Stomach (tissue), 9 donors: Measurements from ENCODE around the gene PAQR5. TPM values are rescaled to one million over a fixed set of nuclear protein-coding genes. Genes with fewer than 3 reads are reported as not detected.
A peak's percentile ranks its signal among the peaks of the same experiment; 100 is the strongest.

ENCODE experiments used
- DNase-seq, 2 donors: peaks; one replicate each; pipeline versions ENCODE4 v3.0.0 to v3.0.0-alpha.2; 2013 to 2019
- H3K27ac ChIP-seq, 5 donors: fragments of 200-600 bp in 4 of 5; sonication (generic) in 4 of 5; one replicate each; pipeline ENCODE4 v1.5.1; 2013 to 2019; ENCODE audit warnings: mild to moderate bottlenecking in 1 of 5, moderate library complexity in 1 of 5
- H3K27me3 ChIP-seq, 3 donors: fragments of 200-600 bp; sonication (generic); one replicate each; pipeline ENCODE4 v1.5.1; 2017 to 2019; ENCODE audit warnings: mixed run types in 1 of 3
- H3K36me3 ChIP-seq, 4 donors: fragments of 200-600 bp; sonication (generic); 1 replicate in 3 of 4; 2 replicates in 1 of 4; pipeline ENCODE4 v1.5.1; 2016 to 2019
- H3K4me1 ChIP-seq, 4 donors: fragments of 200-600 bp; sonication (generic); one replicate each; pipeline ENCODE4 v1.5.1; 2016 to 2019
- H3K4me3 ChIP-seq, 4 donors: fragments of 200-600 bp; sonication (generic) in 3 of 4; one replicate each; pipeline ENCODE4 v1.5.1; 2016 to 2019; ENCODE audit warnings: mild to moderate bottlenecking in 1 of 4
- H3K9me3 ChIP-seq, 4 donors: fragments of 200-600 bp; sonication (generic); one replicate each; pipeline ENCODE4 v1.5.1; 2016 to 2019
- EP300 ChIP-seq: sonication (generic); formaldehyde crosslinking; IDR thresholded peaks from one replicate; pipeline ENCODE4 v1.6.1; 2017; ENCODE audit warnings: antibody characterized with exemption
- POLR2A ChIP-seq, 4 donors: fragments of 450-650 bp; IDR thresholded peaks; one replicate each; pipeline ENCODE4 v1.6.1; 2016; ENCODE audit warnings: antibody characterized with exemption in 4 of 4, control low read depth in 2 of 4, mild to moderate bottlenecking in 1 of 4, moderate library complexity in 1 of 4
- POLR2AphosphoS5 ChIP-seq, 3 donors: sonication (generic); formaldehyde crosslinking; IDR thresholded peaks; one replicate each; pipeline ENCODE4 v1.6.1; 2016; ENCODE audit warnings: antibody characterized with exemption in 3 of 3
- WGBS, 5 donors: extraction: QIAGEN DNeasy Blood & Tissue Kit in 3 of 5; methylation state at CpG; one replicate each; pipeline versions ENCODE4 v1.1.5 to v1.1.7; 2013 to 2018; 5-methylcytosine and 5-hydroxymethylcytosine counted together
- intact Hi-C: fragments of 100-400 bp; cut with DNase I; formaldehyde crosslinking; loops from one replicate; pipeline ENCODE4 v1.15.1; 2023; ENCODE audit warnings: low total_unique reads
- polyA plus RNA-seq, 3 donors: library from polyadenylated mRNA; stranded (reverse); fragments of 200-250 nt; gene quantifications; one replicate each; pipeline ENCODE4 v1.2.3, GENCODE V29; 2013
- total RNA-seq, 5 donors: library from RNA; depleted of rRNA; stranded (reverse); fragments of >200 nt; gene quantifications; one replicate each; pipeline versions ENCODE4 v1.1.0 to v1.2.3, GENCODE V29; 2014 to 2016
- TF ChIP-seq, protein P1 (sequence below), 7 experiments: fragments of 450-650 bp in 4 of 7; fragments of 200-600 bp in 3 of 7; sonication (generic) in 3 of 7; IDR thresholded peaks; one replicate each; pipeline ENCODE4 v1.5.1; 2016 to 2019; ENCODE audit warnings: antibody characterized with exemption in 7 of 7, control low read depth in 2 of 7, mild to moderate bottlenecking in 1 of 7
- donor health status: healthy with polysubstance abuse.
- donor health status: Bipolar disorder and iron deficiency.
- donor health status: healthy.

PAQR5 gene
- total and polyA plus RNA-seq, 8 donors: 3.6 to 37.9 (median 7.5) TPM; not detected in 1

DNA sequence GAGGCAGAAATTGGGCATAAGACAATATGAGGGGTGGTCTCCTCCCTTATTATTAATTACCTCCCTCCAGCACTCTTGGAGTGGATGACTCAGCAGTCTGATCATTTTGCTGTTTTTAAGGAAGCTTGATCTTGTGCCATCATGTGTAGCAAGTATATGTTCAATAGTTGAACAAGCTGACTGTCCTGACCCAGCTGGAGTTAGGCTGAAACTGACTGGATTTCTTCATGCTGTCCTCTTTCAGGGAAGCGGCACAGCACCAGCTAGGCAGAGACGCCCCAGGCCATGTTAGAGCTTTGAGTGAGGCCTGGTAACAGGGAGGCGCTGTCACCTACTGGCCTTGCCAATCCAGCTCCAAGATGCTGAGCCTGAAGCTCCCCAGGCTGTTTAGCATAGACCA lies 61.0 kb downstream of the PAQR5 start:
- TF ChIP-seq POLR2AphosphoS5 (IDR thresholded peaks at IDR 0.05): no peak
- TF ChIP-seq POLR2A (IDR thresholded peaks at IDR 0.05): no peak
- TF ChIP-seq, protein P1, sequence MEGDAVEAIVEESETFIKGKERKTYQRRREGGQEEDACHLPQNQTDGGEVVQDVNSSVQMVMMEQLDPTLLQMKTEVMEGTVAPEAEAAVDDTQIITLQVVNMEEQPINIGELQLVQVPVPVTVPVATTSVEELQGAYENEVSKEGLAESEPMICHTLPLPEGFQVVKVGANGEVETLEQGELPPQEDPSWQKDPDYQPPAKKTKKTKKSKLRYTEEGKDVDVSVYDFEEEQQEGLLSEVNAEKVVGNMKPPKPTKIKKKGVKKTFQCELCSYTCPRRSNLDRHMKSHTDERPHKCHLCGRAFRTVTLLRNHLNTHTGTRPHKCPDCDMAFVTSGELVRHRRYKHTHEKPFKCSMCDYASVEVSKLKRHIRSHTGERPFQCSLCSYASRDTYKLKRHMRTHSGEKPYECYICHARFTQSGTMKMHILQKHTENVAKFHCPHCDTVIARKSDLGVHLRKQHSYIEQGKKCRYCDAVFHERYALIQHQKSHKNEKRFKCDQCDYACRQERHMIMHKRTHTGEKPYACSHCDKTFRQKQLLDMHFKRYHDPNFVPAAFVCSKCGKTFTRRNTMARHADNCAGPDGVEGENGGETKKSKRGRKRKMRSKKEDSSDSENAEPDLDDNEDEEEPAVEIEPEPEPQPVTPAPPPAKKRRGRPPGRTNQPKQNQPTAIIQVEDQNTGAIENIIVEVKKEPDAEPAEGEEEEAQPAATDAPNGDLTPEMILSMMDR (IDR thresholded peaks at IDR 0.05): no peak
- no peak for TF ChIP-seq EP300

DNA sequence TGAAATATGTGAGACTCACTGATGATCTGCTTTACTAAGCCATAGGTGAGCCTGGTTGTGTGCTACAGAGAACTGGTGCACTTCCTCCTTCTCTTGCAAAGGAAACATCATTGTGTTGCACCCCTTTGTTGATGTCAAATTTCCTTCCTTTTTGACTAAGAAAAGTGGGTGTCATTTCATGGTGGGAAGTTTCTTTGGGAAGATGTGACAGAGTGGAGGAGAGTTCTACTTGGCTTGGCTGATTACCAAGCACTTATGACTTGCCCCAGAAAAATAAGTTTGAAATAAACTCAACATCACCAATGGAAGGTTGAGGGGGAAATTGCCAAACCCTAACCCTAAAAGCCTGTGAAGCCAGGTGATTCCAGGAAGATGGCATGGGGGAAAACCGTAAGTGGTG lies 61.9 kb downstream of the PAQR5 start:
- H3K4me3 ChIP-seq: no peak overlapping the region
- WGBS, 5 donors: 0% methylated on average over 1 of the region's 1 CpG
- no peaks in the 10 kb centered on the region for H3K9me3 ChIP-seq
- H3K36me3 ChIP-seq: no peaks in the 10 kb centered on the region
- DNase-seq: no peak
- TF ChIP-seq EP300 (no peak), POLR2AphosphoS5 (IDR thresholded peaks at IDR 0.05) (no peak), POLR2A (IDR thresholded peaks at IDR 0.05) (no peak)
- TF ChIP-seq, protein P1 (IDR thresholded peaks at IDR 0.05): no peak
- peaks cover 0 to 10% (median 4%) of the 10 kb centered on the region in 4 donors for H3K4me1 ChIP-seq
- H3K27me3 ChIP-seq: no peaks in the 10 kb centered on the region
- H3K27ac ChIP-seq: no peak overlapping the region
- intact Hi-C loops: no loop called here

More for the DNA sequence above, 61.0 kb downstream of the PAQR5 start:
- WGBS, 5 donors: 82 to 95% (median 90%) methylated on average over 3 of the region's 3 CpGs
- intact Hi-C loops: no loop called here
- Histone ChIP-seq H3K4me3 (no peak overlapping the region), H3K36me3 (no peaks in the 10 kb centered on the region), H3K27me3 (no peaks in the 10 kb centered on the region), H3K27ac (no peak overlapping the region), H3K4me1 (peaks cover 0 to 10% (median 4%) of the 10 kb centered on the region in 4 donors), H3K9me3 (no peaks in the 10 kb centered on the region)
- DNase-seq: peak in 1 of 2 donors; percentile 14

- WGBS, 5 donors: 21 to 52% (median 41%) methylated on average over 3 of the region's 3 CpGs
- DNase-seq: no peak
These were observed 68.5 kb downstream of the PAQR5 start for GRCh38 chr15:69367236-69367635.

DNA sequence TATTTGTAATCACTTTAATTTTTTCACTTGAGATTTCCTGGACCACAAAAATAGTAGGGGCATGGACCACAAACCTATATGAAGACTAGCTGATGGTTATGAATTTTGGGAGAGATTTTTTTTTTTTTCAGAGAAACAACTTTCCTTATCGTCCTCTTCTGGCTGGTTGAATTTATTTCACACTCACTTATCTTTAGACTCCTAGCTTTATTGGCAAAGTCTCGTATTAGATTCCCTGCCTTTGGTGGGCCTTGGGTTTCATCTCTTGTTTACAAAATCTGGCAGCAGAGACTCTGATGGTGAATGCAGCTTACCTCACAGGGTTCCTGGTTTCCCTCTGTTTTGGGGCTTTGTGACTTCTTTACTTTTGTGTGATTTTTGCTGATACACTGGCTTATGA lies 70.9 kb downstream of the PAQR5 start:
- intact Hi-C loops: no loop called here
- DNase-seq: no peak
- WGBS, 5 donors: 68 to 94% (median 93%) methylated on average over 2 of the region's 2 CpGs

More at GRCh38 chr15:69367236-69367635, 68.5 kb downstream of the PAQR5 start:
- H3K27me3 ChIP-seq: no peaks in the 10 kb centered on the region
- H3K9me3 ChIP-seq: no peaks in the 10 kb centered on the region
- H3K27ac ChIP-seq: no peak overlapping the region
- intact Hi-C loops: no loop called here
- no peak overlapping the region for H3K4me3 ChIP-seq
- H3K4me1 ChIP-seq: no peaks in the 10 kb centered on the region
- TF ChIP-seq EP300 (no peak), POLR2A (IDR thresholded peaks at IDR 0.05) (no peak), POLR2AphosphoS5 (IDR thresholded peaks at IDR 0.05) (no peak)
- TF ChIP-seq, protein P1 (IDR thresholded peaks at IDR 0.05): no peak
- H3K36me3 ChIP-seq: no peaks in the 10 kb centered on the region

More for the DNA sequence above, 70.9 kb downstream of the PAQR5 start:
- H3K4me1 ChIP-seq: no peaks in the 10 kb centered on the region
- H3K27me3 ChIP-seq: no peaks in the 10 kb centered on the region
- no peaks in the 10 kb centered on the region for H3K36me3 ChIP-seq
- H3K9me3 ChIP-seq: no peaks in the 10 kb centered on the region
- H3K27ac ChIP-seq: no peak overlapping the region
- TF ChIP-seq, protein P1 (IDR thresholded peaks at IDR 0.05): no peak
- no peak for TF ChIP-seq POLR2AphosphoS5 (IDR thresholded peaks at IDR 0.05)
- no peak for TF ChIP-seq EP300
- no peak for TF ChIP-seq POLR2A (IDR thresholded peaks at IDR 0.05)
- H3K4me3 ChIP-seq: no peak overlapping the region
